Gastrocnemius medialis (tissue), 4 donors: ENCODE results near the gene TSLP. TPM values are rescaled to one million over a fixed set of nuclear protein-coding genes. Genes with fewer than 3 reads are reported as not detected.

ENCODE experiments used
- ATAC-seq, 2 donors: fragments of 150-250 bp; one replicate each; pipeline ENCODE4 v1.9.1; 2016
- DNase-seq, 2 donors: peaks; one replicate each; pipeline ENCODE4 v3.0.0-alpha.2; 2019
- H3K27ac ChIP-seq, 4 donors: fragments of 200-600 bp; sonication (generic); 1 replicate in 1 of 4; 2 replicates in 3 of 4; pipeline ENCODE4 v1.5.1; 2016 to 2018; ENCODE audit warnings: mild to moderate bottlenecking in 2 of 4, moderate library complexity in 1 of 4
- H3K27me3 ChIP-seq, 3 donors: fragments of 200-600 bp; sonication (generic) in 2 of 3; 1 replicate in 1 of 3; 2 replicates in 2 of 3; pipeline versions ENCODE4 v1.5.1 to v1.6.0; 2016 to 2019; ENCODE audit warnings: mild to moderate bottlenecking in 1 of 3, moderate library complexity in 1 of 3
- H3K36me3 ChIP-seq, 2 donors: fragments of 200-600 bp; sonication (generic) in 1 of 2; one replicate each; pipeline ENCODE4 v1.5.1; 2017 to 2018
- H3K4me1 ChIP-seq, 2 donors: fragments of 200-600 bp; sonication (generic) in 1 of 2; one replicate each; pipeline ENCODE4 v1.5.1; 2016 to 2017; ENCODE audit warnings: mild to moderate bottlenecking in 2 of 2
- H3K4me3 ChIP-seq, 4 donors: fragments of 200-600 bp; sonication (generic) in 3 of 4; 1 replicate in 1 of 4; 2 replicates in 3 of 4; pipeline ENCODE4 v1.5.1; 2016 to 2019; ENCODE audit warnings: mild to moderate bottlenecking in 2 of 4
- H3K9me3 ChIP-seq, 3 donors: fragments of 200-600 bp; sonication (generic) in 2 of 3; 1 replicate in 1 of 3; 2 replicates in 2 of 3; pipeline ENCODE4 v1.5.1; 2016 to 2019
- POLR2A ChIP-seq, 2 donors: fragments of 450-650 bp; IDR thresholded peaks; one replicate each; pipeline ENCODE4 v1.6.1; 2017; ENCODE audit warnings: antibody characterized with exemption in 2 of 2, mild to moderate bottlenecking in 2 of 2, moderate library complexity in 2 of 2
- in situ Hi-C, 4 donors: fragments of 200-750 bp; cut with MboI; loops; one replicate each; pipeline versions ENCODE4 v1.15.0 to v1.8.0; 2017; ENCODE audit warnings: low sequenced_read_pairs in 4 of 4
- intact Hi-C: fragments of 100-400 bp; cut with DNase I; formaldehyde crosslinking; loops from one replicate; pipeline ENCODE4 v1.15.1; 2023; ENCODE audit warnings: low total_unique reads
- total RNA-seq, 4 donors: library from RNA; depleted of rRNA; stranded (reverse); fragments of >200 nt; gene quantifications; one replicate each; pipeline versions ENCODE4 v1.1.0 to v1.2.3, GENCODE V29; 2016
- TF ChIP-seq, protein P1 (sequence below), 5 experiments: fragments of 450-650 bp in 3 of 5; fragments of 200-600 bp in 2 of 5; sonication (generic) in 2 of 5; IDR thresholded peaks in 4 of 5; conservative IDR thresholded peaks in 1 of 5; 1 replicate in 4 of 5; 2 replicates in 1 of 5; pipeline ENCODE4 v1.5.1; 2016 to 2019; ENCODE audit warnings: antibody characterized with exemption in 5 of 5, mild to moderate bottlenecking in 3 of 5, moderate library complexity in 3 of 5

Gene TSLP
- total RNA-seq, 4 donors from 2014 or later, result 0.36 to 0.58 TPM; not detected in 2

DNA sequence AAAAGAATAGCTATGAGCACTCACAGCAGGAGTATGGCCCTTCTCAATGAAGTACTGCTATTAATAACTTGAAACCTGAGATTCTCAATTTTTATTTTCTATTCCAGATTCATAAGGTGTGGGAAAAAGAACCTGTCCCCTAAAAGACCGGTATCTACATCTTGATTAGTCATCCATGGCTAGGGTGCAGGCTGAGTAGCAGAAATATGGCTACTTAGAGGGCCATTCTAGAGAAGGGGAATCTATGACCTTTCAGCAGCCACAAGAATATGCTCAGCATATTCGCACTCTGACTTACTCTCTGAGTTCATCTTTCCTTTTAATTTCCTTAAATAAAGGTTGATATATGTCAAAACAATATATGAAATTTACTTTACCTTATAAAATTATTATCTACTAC lies 48.3 kb downstream of the TSLP start:
- Histone ChIP-seq H3K36me3 (peaks cover 5 to 78% of the 10 kb centered on the region in 2 donors), H3K9me3 (no peaks in the 10 kb centered on the region), H3K27me3 (no peaks in the 10 kb centered on the region), H3K4me1 (no peaks in the 10 kb centered on the region), H3K27ac (no peak overlapping the region), H3K4me3 (no peak overlapping the region)
- in situ Hi-C loops, result loop anchor here in 1 of 4 donors (25.0 kb wide), 1 partner anchor 358 kb away; no protein-coding TSS in a partner anchor
- DNase-seq, result no peak
- no peak for ATAC-seq
- TF ChIP-seq, protein P1, sequence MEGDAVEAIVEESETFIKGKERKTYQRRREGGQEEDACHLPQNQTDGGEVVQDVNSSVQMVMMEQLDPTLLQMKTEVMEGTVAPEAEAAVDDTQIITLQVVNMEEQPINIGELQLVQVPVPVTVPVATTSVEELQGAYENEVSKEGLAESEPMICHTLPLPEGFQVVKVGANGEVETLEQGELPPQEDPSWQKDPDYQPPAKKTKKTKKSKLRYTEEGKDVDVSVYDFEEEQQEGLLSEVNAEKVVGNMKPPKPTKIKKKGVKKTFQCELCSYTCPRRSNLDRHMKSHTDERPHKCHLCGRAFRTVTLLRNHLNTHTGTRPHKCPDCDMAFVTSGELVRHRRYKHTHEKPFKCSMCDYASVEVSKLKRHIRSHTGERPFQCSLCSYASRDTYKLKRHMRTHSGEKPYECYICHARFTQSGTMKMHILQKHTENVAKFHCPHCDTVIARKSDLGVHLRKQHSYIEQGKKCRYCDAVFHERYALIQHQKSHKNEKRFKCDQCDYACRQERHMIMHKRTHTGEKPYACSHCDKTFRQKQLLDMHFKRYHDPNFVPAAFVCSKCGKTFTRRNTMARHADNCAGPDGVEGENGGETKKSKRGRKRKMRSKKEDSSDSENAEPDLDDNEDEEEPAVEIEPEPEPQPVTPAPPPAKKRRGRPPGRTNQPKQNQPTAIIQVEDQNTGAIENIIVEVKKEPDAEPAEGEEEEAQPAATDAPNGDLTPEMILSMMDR (IDR thresholded peaks at IDR 0.05 in 4 of 5, conservative IDR thresholded peaks at IDR 0.05 in 1 of 5), result no peak
- no peak for TF ChIP-seq POLR2A (IDR thresholded peaks at IDR 0.05)
- intact Hi-C loops, result no loop called here

DNA sequence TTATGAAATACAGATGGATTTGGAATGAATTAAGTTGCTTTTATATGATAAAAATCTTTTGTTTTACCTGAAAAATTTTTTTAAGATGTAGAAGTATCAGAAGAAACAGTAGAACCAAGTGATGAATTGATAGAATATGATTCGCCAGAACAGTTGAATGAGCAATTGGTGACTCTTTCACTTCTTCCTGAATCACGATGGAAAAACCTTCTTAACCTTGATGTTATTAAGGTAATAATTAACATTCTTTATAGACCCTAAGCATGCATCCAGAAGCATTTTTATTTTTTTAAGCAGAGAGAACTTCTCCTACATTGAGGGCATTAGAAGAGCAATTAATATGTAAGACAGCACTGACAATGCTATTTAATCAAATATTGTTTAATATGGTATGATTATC lies 49.4 kb downstream of the TSLP start:
- in situ Hi-C loops (loop anchor here in 1 of 4 donors (25.0 kb wide), 1 partner anchor 359 kb away; no protein-coding TSS in a partner anchor), intact Hi-C loops (no loop called here)
- Histone ChIP-seq H3K4me3 (no peak overlapping the region), H3K27ac (no peak overlapping the region), H3K27me3 (no peaks in the 10 kb centered on the region), H3K4me1 (no peaks in the 10 kb centered on the region), H3K36me3 (peaks cover 5 to 83% of the 10 kb centered on the region in 2 donors), H3K9me3 (no peaks in the 10 kb centered on the region)
- ATAC-seq, result no peak
- no peak for TF ChIP-seq POLR2A (IDR thresholded peaks at IDR 0.05)
- TF ChIP-seq, protein P1 (IDR thresholded peaks at IDR 0.05 in 4 of 5, conservative IDR thresholded peaks at IDR 0.05 in 1 of 5), result no peak
- DNase-seq, result no peak

DNA sequence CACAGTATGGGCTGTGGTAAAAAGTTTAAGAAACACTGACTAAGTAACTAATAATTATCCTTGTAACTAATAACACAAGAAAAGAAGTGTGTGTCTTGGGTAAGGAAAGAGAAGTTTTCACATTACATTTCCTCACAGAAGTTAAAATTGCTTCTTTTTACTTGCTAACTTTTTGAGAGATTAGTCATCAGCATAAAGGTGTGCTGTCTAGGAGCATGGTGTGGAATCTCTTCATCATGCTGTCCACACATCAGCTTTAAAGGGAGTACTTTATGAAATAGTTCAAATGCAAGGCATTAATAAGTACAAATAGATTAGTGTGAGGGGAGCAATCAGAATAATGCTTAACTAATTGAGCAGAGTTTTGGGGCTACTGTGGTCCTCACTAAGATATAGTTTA lies 50.4 kb downstream of the TSLP start:
- ATAC-seq, result no peak
- Histone ChIP-seq H3K27ac (no peak overlapping the region), H3K9me3 (no peaks in the 10 kb centered on the region), H3K27me3 (no peaks in the 10 kb centered on the region), H3K4me1 (no peaks in the 10 kb centered on the region), H3K4me3 (no peak overlapping the region), H3K36me3 (peaks cover 5 to 92% of the 10 kb centered on the region in 2 donors)
- no peak for DNase-seq
- no peak for TF ChIP-seq POLR2A (IDR thresholded peaks at IDR 0.05)
- TF ChIP-seq, protein P1 (IDR thresholded peaks at IDR 0.05 in 4 of 5, conservative IDR thresholded peaks at IDR 0.05 in 1 of 5), result no peak
- in situ Hi-C loops (loop anchor here in 1 of 4 donors (25.0 kb wide), 1 partner anchor 360 kb away; no protein-coding TSS in a partner anchor), intact Hi-C loops (no loop called here)

GRCh38 chr5:111122398-111122797 lies 50.9 kb downstream of the TSLP start:
- intact Hi-C loops, result no loop called here
- DNase-seq (no peak), ATAC-seq (no peak)
- in situ Hi-C loops, result loop anchor here in 1 of 4 donors (25.0 kb wide), 1 partner anchor 360 kb away; no protein-coding TSS in a partner anchor
- Histone ChIP-seq H3K4me1 (no peaks in the 10 kb centered on the region), H3K4me3 (no peak overlapping the region), H3K27ac (no peak overlapping the region), H3K27me3 (no peaks in the 10 kb centered on the region), H3K36me3 (peaks cover 5 to 92% of the 10 kb centered on the region in 2 donors), H3K9me3 (no peaks in the 10 kb centered on the region)
- TF ChIP-seq POLR2A (IDR thresholded peaks at IDR 0.05), result no peak
- TF ChIP-seq, protein P1 (IDR thresholded peaks at IDR 0.05 in 4 of 5, conservative IDR thresholded peaks at IDR 0.05 in 1 of 5), result no peak

- peaks cover 5 to 73% of the 10 kb centered on the region in 2 donors for H3K36me3 ChIP-seq
- in situ Hi-C loops, result loop anchor here in 1 of 4 donors (25.0 kb wide), 1 partner anchor 362 kb away; no protein-coding TSS in a partner anchor
These were observed 53.3 kb downstream of the TSLP start for GRCh38 chr5:111124793-111125192.

More at GRCh38 chr5:111124793-111125192, 53.3 kb downstream of the TSLP start:
- DNase-seq (no peak), ATAC-seq (no peak)
- no peak overlapping the region for H3K27ac ChIP-seq
- no peak for TF ChIP-seq POLR2A (IDR thresholded peaks at IDR 0.05)
- TF ChIP-seq, protein P1 (IDR thresholded peaks at IDR 0.05 in 4 of 5, conservative IDR thresholded peaks at IDR 0.05 in 1 of 5), result no peak
- no peaks in the 10 kb centered on the region for H3K27me3 ChIP-seq
- intact Hi-C loops, result no loop called here
- no peaks in the 10 kb centered on the region for H3K4me1 ChIP-seq
- no peak overlapping the region for H3K4me3 ChIP-seq
- H3K9me3 ChIP-seq, result no peaks in the 10 kb centered on the region
